Spinal cord (tissue), 10 donors: Measurements from ENCODE around the gene AGBL1. TPM values are rescaled to one million over a fixed set of nuclear protein-coding genes. Genes with fewer than 3 reads are reported as not detected.

Source experiments
- DNase-seq, 6 donors: peaks; one replicate each; pipeline versions ENCODE4 v3.0.0 to v3.0.0-alpha.2; 2013 to 2015; ENCODE audit warnings: low spot score in 6 of 6, low read depth in 4 of 6
- H3K27ac ChIP-seq: one replicate; pipeline ENCODE4 v1.5.1; 2013; ENCODE audit warnings: low read depth, low read length, control low read depth
- H3K27me3 ChIP-seq: one replicate; pipeline ENCODE4 v1.6.1; 2013; ENCODE audit warnings: low read length; ENCODE audit not compliant: control insufficient read depth, insufficient read depth
- H3K36me3 ChIP-seq: one replicate; pipeline ENCODE4 v1.6.1; 2013; ENCODE audit warnings: low read length; ENCODE audit not compliant: control insufficient read depth, insufficient read depth
- H3K4me1 ChIP-seq: one replicate; pipeline ENCODE4 v1.6.1; 2013; ENCODE audit warnings: low read length; ENCODE audit not compliant: control insufficient read depth, insufficient read depth
- H3K4me3 ChIP-seq: one replicate; pipeline ENCODE4 v1.5.1; 2013; ENCODE audit warnings: low read depth, low read length, control low read depth
- H3K9me3 ChIP-seq: one replicate; pipeline ENCODE4 v1.6.1; 2013; ENCODE audit warnings: low read length; ENCODE audit not compliant: control insufficient read depth, insufficient read depth
- WGBS: methylation state at CpG from one replicate; pipeline ENCODE4 v1.1.5; 2013; ENCODE audit warnings: missing lambda C conversion rate; ENCODE audit not compliant: insufficient coverage; 5-methylcytosine and 5-hydroxymethylcytosine counted together
- polyA plus RNA-seq, 2 donors: library from polyadenylated mRNA; unstranded; fragments of 120-200 nt; gene quantifications; one replicate each; pipeline ENCODE4 v1.2.1, GENCODE V29; 2013; ENCODE audit not compliant: insufficient read length in 2 of 2
- total RNA-seq, 2 donors: library from RNA; depleted of rRNA in 1 of 2; stranded (reverse); fragments of 120-200 nt in 1 of 2; fragments of >200 nt in 1 of 2; gene quantifications; one replicate each; pipeline versions ENCODE4 v1.2.3 to v1.2.4, GENCODE V29; 2013 to 2014
- donor health status: healthy.

The AGBL1 gene
- total and polyA plus RNA-seq, 4 donors: 0.33 to 1.1 (median 0.45) TPM

GRCh38 chr15:86741917-86742316 lies 662.2 kb downstream of the AGBL1 start:
- whole genome bisulfite sequencing: 50% methylated on average over 1 of the region's 4 CpGs

GRCh38 chr15:86743283-86743903 lies 663.7 kb downstream of the AGBL1 start:
- WGBS: 20% methylated on average over 1 of the region's 6 CpGs
- Histone ChIP-seq H3K4me1 (no peaks in the 10 kb centered on the region), H3K27me3 (no peaks in the 10 kb centered on the region), H3K27ac (no peak overlapping the region), H3K9me3 (no peaks in the 10 kb centered on the region), H3K4me3 (no peak overlapping the region), H3K36me3 (no peaks in the 10 kb centered on the region)
- no peak for DNase-seq

More at GRCh38 chr15:86741917-86742316, 662.2 kb downstream of the AGBL1 start:
- Histone ChIP-seq H3K27me3 (no peaks in the 10 kb centered on the region), H3K27ac (no peak overlapping the region), H3K4me3 (no peak overlapping the region), H3K4me1 (no peaks in the 10 kb centered on the region), H3K9me3 (peaks cover 2% of the 10 kb centered on the region), H3K36me3 (no peaks in the 10 kb centered on the region)
- DNase-seq: no peak

- peak in 2 of 6 donors; percentile 27 to 42 for DNase-seq
- H3K4me1 ChIP-seq: no peaks in the 10 kb centered on the region
- WGBS: no CpG with 5 or more reads among the region's 7 CpGs
Observed at GRCh38 chr15:86744198-86744780, 664.6 kb downstream of the AGBL1 start.

DNA sequence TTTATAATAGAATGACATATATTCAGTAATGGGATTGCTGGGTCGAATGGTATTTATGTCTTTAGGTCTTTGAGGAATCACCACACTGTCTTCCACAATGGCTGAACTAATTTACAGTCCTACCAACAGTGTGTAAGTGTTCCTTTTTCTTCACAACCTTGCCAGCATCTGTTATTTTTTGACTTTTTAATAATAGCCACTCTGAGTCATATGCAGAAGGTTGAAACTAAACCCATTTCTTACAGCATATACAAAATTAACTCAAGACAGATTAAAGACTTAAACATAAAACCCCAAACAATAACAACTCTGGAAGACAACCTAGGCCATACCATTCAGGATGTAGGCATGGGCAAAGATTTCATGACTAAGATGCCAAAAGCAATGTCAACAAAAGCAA lies 671.4 kb downstream of the AGBL1 start:
- no CpG with 5 or more reads among the region's 1 CpG for WGBS
- Histone ChIP-seq H3K4me1 (no peaks in the 10 kb centered on the region), H3K36me3 (no peaks in the 10 kb centered on the region), H3K4me3 (no peak overlapping the region), H3K27me3 (no peaks in the 10 kb centered on the region), H3K27ac (no peak overlapping the region), H3K9me3 (no peaks in the 10 kb centered on the region)
- no peak for DNase-seq

More at GRCh38 chr15:86744198-86744780, 664.6 kb downstream of the AGBL1 start:
- H3K9me3 ChIP-seq: no peaks in the 10 kb centered on the region
- H3K36me3 ChIP-seq: no peaks in the 10 kb centered on the region
- no peak overlapping the region for H3K27ac ChIP-seq
- H3K4me3 ChIP-seq: no peak overlapping the region
- no peaks in the 10 kb centered on the region for H3K27me3 ChIP-seq

DNA sequence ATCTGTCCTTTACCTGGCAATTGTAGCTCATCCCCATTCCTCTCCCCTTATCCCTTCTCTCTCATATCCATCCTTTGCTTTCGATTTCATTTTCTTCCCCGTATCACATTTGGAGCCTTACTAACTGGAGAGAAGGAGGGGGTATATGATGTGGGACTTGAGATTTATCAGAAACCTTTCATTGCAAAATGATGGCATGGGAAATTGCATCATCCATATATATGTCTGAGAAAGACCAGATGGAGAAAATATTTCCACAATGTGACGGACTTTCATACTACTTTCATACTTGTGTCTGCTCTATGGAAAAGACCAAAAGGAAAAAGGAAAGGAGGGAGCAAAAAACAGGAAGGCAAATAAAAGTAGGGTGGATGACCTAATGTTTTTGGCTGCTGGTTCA lies 675.2 kb downstream of the AGBL1 start:
- H3K27me3 ChIP-seq: no peaks in the 10 kb centered on the region
- H3K4me1 ChIP-seq: no peaks in the 10 kb centered on the region
- WGBS: no CpG with 5 or more reads among the region's 3 CpGs
- no peaks in the 10 kb centered on the region for H3K36me3 ChIP-seq
- no peak overlapping the region for H3K4me3 ChIP-seq
- DNase-seq: no peak
- no peaks in the 10 kb centered on the region for H3K9me3 ChIP-seq
- H3K27ac ChIP-seq: no peak overlapping the region

GRCh38 chr15:86756688-86757087 lies 677.0 kb downstream of the AGBL1 start:
- H3K27me3 ChIP-seq: no peaks in the 10 kb centered on the region
- peak in 2 of 6 donors; percentile 8 to 43 for DNase-seq
- no peaks in the 10 kb centered on the region for H3K4me1 ChIP-seq
- no peaks in the 10 kb centered on the region for H3K36me3 ChIP-seq
- no peak overlapping the region for H3K4me3 ChIP-seq
- 100% methylated on average over 2 of the region's 3 CpGs for WGBS
- no peak overlapping the region for H3K27ac ChIP-seq
- H3K9me3 ChIP-seq: no peaks in the 10 kb centered on the region

- DNase-seq: peak in 1 of 6 donors; percentile 72
- no peaks in the 10 kb centered on the region for H3K9me3 ChIP-seq
- WGBS: 86% methylated on average over 1 of the region's 5 CpGs
Observed at GRCh38 chr15:86759800-86760523, 680.3 kb downstream of the AGBL1 start.

GRCh38 chr15:86762874-86763273 lies 683.2 kb downstream of the AGBL1 start:
- no peaks in the 10 kb centered on the region for H3K4me1 ChIP-seq
- no peaks in the 10 kb centered on the region for H3K36me3 ChIP-seq
- no peaks in the 10 kb centered on the region for H3K27me3 ChIP-seq
- no CpG with 5 or more reads among the region's 2 CpGs for WGBS
- H3K27ac ChIP-seq: no peak overlapping the region
- no peak overlapping the region for H3K4me3 ChIP-seq
- no peaks in the 10 kb centered on the region for H3K9me3 ChIP-seq
- no peak for DNase-seq

More at GRCh38 chr15:86759800-86760523, 680.3 kb downstream of the AGBL1 start:
- H3K27ac ChIP-seq: no peak overlapping the region
- H3K27me3 ChIP-seq: no peaks in the 10 kb centered on the region
- H3K4me1 ChIP-seq: no peaks in the 10 kb centered on the region
- H3K36me3 ChIP-seq: no peaks in the 10 kb centered on the region
- H3K4me3 ChIP-seq: no peak overlapping the region

- no peaks in the 10 kb centered on the region for H3K4me1 ChIP-seq
- H3K4me3 ChIP-seq: no peak overlapping the region
- no peaks in the 10 kb centered on the region for H3K27me3 ChIP-seq
- no peak for DNase-seq
- H3K27ac ChIP-seq: no peak overlapping the region
- H3K9me3 ChIP-seq: no peaks in the 10 kb centered on the region
- no peaks in the 10 kb centered on the region for H3K36me3 ChIP-seq
- 97% methylated on average over 2 of the region's 3 CpGs for WGBS
Observed at GRCh38 chr15:86764021-86764420, 684.4 kb downstream of the AGBL1 start.
